Measurements from ENCODE around the gene PDZRN4. TPM values are rescaled to one million over a fixed set of nuclear protein-coding genes. Genes with fewer than 3 reads are reported as not detected.

PDZRN4 gene
- total RNA-seq, 4 donors from 2014 or later: 2.1 to 10.6 (median 5.8) TPM

GRCh38 chr12:41333974-41334373 lies 145.9 kb downstream of the PDZRN4 start:
- no peak for TF ChIP-seq POLR2A (IDR thresholded peaks at IDR 0.05)
- TF ChIP-seq, protein P1, sequence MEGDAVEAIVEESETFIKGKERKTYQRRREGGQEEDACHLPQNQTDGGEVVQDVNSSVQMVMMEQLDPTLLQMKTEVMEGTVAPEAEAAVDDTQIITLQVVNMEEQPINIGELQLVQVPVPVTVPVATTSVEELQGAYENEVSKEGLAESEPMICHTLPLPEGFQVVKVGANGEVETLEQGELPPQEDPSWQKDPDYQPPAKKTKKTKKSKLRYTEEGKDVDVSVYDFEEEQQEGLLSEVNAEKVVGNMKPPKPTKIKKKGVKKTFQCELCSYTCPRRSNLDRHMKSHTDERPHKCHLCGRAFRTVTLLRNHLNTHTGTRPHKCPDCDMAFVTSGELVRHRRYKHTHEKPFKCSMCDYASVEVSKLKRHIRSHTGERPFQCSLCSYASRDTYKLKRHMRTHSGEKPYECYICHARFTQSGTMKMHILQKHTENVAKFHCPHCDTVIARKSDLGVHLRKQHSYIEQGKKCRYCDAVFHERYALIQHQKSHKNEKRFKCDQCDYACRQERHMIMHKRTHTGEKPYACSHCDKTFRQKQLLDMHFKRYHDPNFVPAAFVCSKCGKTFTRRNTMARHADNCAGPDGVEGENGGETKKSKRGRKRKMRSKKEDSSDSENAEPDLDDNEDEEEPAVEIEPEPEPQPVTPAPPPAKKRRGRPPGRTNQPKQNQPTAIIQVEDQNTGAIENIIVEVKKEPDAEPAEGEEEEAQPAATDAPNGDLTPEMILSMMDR (IDR thresholded peaks at IDR 0.05): no peak
- Histone ChIP-seq H3K36me3 (no peaks in the 10 kb centered on the region), H3K27me3 (no peaks in the 10 kb centered on the region), H3K4me3 (no peak overlapping the region), H3K4me1 (no peaks in the 10 kb centered on the region), H3K9me3 (no peaks in the 10 kb centered on the region), H3K27ac (no peak overlapping the region)
- intact Hi-C loops (cut with DNase I; ENCODE audit: low total_unique reads): no loop called here
- DNase-seq: no peak

GRCh38 chr12:41334390-41334789 lies 146.3 kb downstream of the PDZRN4 start:
- Histone ChIP-seq H3K4me1 (no peaks in the 10 kb centered on the region), H3K4me3 (no peak overlapping the region), H3K27ac (no peak overlapping the region), H3K27me3 (no peaks in the 10 kb centered on the region), H3K36me3 (no peaks in the 10 kb centered on the region), H3K9me3 (no peaks in the 10 kb centered on the region)
- no peak for TF ChIP-seq POLR2A (IDR thresholded peaks at IDR 0.05)
- TF ChIP-seq, protein P1 (IDR thresholded peaks at IDR 0.05): no peak
- DNase-seq: no peak
- intact Hi-C loops (cut with DNase I; ENCODE audit: low total_unique reads): no loop called here

DNA sequence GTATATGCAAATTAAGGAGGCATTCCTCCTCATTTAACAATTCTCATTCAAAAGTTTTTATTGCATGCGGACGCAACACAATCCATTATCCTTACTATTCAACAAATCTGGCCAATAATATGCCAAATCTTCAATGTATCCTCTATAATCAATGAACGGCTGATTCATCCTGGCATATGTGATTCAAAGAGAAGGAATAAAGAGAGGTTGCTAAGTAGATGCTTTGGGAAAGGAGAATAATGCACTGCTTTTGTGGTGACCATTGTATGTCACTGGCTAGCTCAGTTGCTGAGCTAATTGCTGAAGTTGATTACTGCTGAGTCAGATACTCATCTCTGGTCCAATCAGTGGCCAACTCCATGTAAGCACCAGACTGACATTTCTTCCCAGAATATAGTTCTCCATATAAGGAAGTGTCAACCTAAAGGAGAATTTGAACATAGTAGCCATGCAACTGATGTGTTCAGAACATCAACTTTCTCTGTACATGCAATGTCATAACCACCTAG lies 148.0 kb downstream of the PDZRN4 start:
- Histone ChIP-seq H3K27me3 (no peaks in the 10 kb centered on the region), H3K36me3 (no peaks in the 10 kb centered on the region), H3K9me3 (no peaks in the 10 kb centered on the region), H3K4me1 (no peaks in the 10 kb centered on the region), H3K27ac (no peak overlapping the region), H3K4me3 (no peak overlapping the region)
- intact Hi-C loops (cut with DNase I; ENCODE audit: low total_unique reads): no loop called here
- TF ChIP-seq, protein P1 (IDR thresholded peaks at IDR 0.05): no peak
- TF ChIP-seq POLR2A (IDR thresholded peaks at IDR 0.05): no peak
- DNase-seq: no peak

GRCh38 chr12:41339784-41340183 lies 151.7 kb downstream of the PDZRN4 start:
- Histone ChIP-seq H3K27ac (no peak overlapping the region), H3K4me3 (no peak overlapping the region), H3K9me3 (no peaks in the 10 kb centered on the region), H3K4me1 (no peaks in the 10 kb centered on the region), H3K36me3 (no peaks in the 10 kb centered on the region), H3K27me3 (no peaks in the 10 kb centered on the region)
- TF ChIP-seq, protein P1 (IDR thresholded peaks at IDR 0.05): no peak
- no peak for TF ChIP-seq POLR2A (IDR thresholded peaks at IDR 0.05)
- DNase-seq: no peak
- intact Hi-C loops (cut with DNase I; ENCODE audit: low total_unique reads): no loop called here

GRCh38 chr12:41344776-41345470 lies 156.8 kb downstream of the PDZRN4 start:
- TF ChIP-seq POLR2A (IDR thresholded peaks at IDR 0.05): no peak
- TF ChIP-seq, protein P1 (IDR thresholded peaks at IDR 0.05): no peak
- Histone ChIP-seq H3K27ac (no peak overlapping the region), H3K4me3 (no peak overlapping the region), H3K9me3 (no peaks in the 10 kb centered on the region), H3K27me3 (no peaks in the 10 kb centered on the region), H3K4me1 (no peaks in the 10 kb centered on the region), H3K36me3 (no peaks in the 10 kb centered on the region)
- intact Hi-C loops (cut with DNase I; ENCODE audit: low total_unique reads): no loop called here
- no peak for DNase-seq
